Endometrium (tissue), 2 donors: ENCODE data around the gene DNAJB1.

Experiments
- FAIRE-seq: peaks from 2 replicates; lab custom pipeline; 2012; peaks lifted over from hg19 to GRCh38; lab: Jason Lieb, UNC
- donor health status: control.
- donor health status: control.

Gene DNAJB1

DNA sequence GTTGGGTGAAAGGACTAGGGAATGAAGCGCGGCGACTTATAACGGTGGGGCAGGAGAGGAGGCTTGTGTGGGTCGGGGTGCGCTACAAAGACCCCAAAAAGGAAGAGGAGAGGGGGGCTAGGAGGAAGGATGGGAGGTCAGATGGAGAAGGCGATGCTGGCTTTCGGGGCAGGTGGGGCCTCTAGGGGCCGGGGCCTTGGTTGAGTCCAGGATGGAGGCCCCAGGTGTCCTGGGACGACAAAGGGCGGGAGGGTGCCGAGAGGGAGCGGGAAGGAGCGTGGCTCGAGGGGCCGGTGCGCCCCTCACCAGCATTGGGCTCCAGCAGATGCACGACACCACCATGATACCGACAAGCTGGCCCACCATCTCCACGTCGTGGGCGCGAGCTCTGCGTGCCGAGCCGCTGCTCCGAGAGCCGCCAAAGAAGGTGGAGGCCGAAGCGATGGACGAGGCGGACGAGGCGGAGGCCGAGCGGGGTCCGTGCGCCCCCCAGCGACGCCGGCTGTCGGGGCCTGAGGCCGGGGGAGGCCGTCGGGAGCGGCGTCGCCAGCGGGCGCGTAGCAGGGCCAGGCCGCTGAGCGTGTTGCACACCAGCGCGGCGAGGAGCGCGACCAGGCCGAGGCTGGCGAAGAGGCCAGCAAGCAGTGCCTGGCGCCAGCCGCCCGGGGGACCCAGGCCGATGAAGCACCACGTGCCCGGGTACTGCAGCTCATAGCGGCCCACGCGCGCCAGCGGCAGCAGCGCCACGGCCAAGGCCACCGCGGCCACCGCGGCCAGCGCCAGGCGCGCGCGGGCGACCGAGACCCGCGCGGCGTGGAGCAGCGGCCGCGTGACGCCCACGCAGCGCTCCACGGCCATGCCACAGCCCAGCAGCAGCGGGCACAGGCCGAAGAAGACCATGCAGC, 44.9 kb downstream of the DNAJB1 start:
- no peak for FAIRE-seq

DNA sequence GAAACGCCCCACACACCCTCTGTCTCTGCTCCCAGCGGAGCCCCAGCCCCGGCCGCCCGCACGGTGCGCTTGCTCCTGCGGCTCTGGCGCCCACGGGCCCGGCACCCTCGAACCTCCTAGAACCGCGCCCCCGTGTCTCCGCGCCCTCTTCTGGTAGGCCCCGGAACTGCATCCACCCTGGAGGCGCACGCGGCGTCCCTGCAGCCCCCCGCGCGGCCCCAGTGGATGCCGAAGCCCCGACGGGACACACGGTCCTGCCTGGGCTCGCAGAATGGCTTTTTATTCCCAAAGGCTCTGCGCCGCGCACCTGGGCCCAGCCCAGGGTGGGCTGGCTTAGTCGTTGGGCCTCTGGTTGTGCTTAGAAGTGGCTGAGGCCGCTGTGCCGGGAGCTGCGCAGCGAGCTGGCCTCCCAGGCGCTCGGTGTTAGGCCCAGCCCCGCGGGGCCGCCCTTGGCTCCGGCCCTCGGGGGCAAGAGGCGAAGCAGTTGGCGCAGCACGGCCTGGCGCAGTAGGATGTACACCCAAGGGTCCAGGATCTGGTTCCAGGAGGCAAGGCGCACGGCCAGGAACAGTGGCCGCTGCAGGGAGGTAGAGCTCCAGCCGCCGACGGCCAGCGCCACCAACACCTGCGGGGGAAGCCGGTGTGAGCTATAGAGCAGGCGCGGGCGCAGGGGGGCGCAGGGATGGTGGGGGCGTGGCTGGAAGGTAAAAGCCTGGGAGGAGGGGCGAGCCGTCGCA, 45.8 kb downstream of the DNAJB1 start:
- FAIRE-seq: no peak

DNA sequence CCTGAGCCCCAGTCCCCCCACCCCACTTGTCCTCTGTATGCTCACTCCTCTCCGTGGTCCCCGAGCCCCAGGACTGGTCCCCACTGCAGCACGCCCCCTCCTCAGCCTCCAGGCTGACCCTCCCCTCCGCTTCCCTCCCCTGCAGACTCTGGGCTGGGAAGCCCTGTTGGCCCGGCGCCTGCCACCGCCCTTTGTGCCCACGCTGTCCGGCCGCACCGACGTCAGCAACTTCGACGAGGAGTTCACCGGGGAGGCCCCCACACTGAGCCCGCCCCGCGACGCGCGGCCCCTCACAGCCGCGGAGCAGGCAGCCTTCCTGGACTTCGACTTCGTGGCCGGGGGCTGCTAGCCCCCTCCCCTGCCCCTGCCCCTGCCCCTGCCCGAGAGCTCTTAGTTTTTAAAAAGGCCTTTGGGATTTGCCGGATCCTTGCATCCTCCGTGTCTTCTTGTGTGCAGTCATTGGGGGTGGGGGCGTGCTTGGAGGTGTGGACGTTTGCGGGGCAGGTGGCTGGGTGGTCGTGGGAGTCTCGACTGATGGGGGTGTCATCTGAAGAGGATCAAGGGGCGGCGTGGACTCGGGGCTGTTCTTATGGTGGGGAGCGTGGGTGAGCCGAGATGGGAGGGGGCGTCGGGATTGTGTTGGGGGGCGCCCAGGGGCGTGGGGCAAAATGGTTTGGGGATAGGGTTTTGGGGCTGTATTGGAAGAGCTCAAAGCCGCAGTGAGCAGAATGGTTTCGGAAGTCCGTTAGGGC, 46.6 kb downstream of the DNAJB1 start:
- FAIRE-seq: no peak

DNA sequence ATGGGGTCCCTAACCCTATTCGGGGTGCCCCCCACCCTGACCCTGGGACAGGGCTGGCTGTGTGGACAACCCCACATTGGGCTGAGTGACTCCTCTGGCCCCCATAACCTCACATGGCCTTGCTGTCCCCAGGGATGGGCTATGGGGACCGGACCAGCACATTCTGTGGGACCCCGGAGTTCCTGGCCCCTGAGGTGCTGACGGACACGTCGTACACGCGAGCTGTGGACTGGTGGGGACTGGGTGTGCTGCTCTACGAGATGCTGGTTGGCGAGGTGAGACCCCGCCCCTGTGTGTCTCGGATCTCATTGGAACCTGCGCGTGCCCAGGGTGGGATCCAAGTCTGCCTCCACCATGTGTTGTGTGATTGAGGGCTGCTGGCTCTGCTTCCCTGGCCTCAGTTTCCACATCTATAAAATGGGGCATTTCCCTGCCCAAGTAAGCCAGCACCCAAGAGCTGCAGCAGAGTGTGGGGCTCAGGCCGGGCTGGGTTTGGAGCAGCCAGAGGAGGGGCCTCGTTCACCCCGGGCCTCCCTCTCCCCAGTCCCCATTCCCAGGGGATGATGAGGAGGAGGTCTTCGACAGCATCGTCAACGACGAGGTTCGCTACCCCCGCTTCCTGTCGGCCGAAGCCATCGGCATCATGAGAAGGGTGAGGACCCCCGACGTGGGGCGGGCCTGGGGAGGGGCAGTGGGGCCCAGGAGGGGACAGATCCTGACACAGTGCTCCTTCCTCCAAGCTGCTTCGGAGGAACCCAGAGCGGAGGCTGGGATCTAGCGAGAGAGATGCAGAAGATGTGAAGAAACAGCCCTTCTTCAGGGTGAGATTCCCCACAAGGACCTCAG, 47.9 kb downstream of the DNAJB1 start:
- no peak for FAIRE-seq

GRCh38 chr19:14467816-14468215, 50.4 kb downstream of the DNAJB1 start:
- FAIRE-seq: no peak

DNA sequence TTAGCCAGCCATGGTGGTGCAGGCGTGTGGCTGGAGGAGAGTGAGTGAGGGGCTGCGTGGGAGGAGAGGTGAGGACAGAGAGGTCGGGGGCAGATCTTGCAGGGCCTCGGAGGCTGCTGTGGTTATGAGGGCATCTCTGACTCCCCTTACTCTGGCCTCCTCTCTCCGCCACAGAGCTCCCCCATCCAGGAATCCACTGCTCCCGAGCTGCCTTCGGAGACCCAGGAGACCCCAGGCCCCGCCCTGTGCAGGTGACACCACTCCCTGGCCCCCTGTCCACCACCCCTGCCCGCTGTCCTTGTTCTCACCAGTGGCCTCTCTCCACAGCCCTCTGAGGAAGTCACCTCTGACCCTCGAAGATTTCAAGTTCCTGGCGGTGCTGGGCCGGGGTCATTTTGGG, 50.8 kb downstream of the DNAJB1 start:
- no peak for FAIRE-seq
